ENCODE data around the gene PMS1. TPM values are rescaled to one million over a fixed set of nuclear protein-coding genes. Genes with fewer than 3 reads are reported as not detected.
A peak's percentile ranks its signal among the peaks of the same experiment; 100 is the strongest.
"Not testable (repeated sequence)": the region's sequence is repeated elsewhere in the genome, so short reads cannot be mapped to it uniquely, and the experiment has no call there.

PMS1 gene
- total RNA-seq, 1 experiment from 2014 or later = 17.5 TPM

- DNase-seq (ENCODE audit: low read depth) = no peak
Observed at GRCh38 chr2:189865826-189866225, 81.6 kb downstream of the PMS1 start.

GRCh38 chr2:189866296-189866695, 82.0 kb downstream of the PMS1 start:
- no peak for DNase-seq (ENCODE audit: low read depth)

GRCh38 chr2:189868896-189869295, 84.6 kb downstream of the PMS1 start:
- DNase-seq (ENCODE audit: low read depth) = no peak

- DNase-seq (ENCODE audit: low read depth) = no peak
Observed at GRCh38 chr2:189870381-189871085, 86.3 kb downstream of the PMS1 start.

- no peak for DNase-seq (ENCODE audit: low read depth)
Observed at GRCh38 chr2:189873696-189874095, 89.4 kb downstream of the PMS1 start.

GRCh38 chr2:189874586-189875320, 90.5 kb downstream of the PMS1 start:
- DNase-seq (ENCODE audit: low read depth) = peak; percentile 22

- DNase-seq (ENCODE audit: low read depth) = no peak
Observed at GRCh38 chr2:189876271-189876670, 92.0 kb downstream of the PMS1 start.

GRCh38 chr2:189879716-189880081, 95.4 kb downstream of the PMS1 start:
- DNase-seq (ENCODE audit: low read depth) = no peak

- DNase-seq (ENCODE audit: low read depth) = no peak
Observed at GRCh38 chr2:189880429-189880828, 96.2 kb downstream of the PMS1 start.

- DNase-seq (ENCODE audit: low read depth) = no peak
Observed at GRCh38 chr2:189880832-189881492, 96.7 kb downstream of the PMS1 start.

GRCh38 chr2:189885368-189885767, 101.1 kb downstream of the PMS1 start:
- no peak for DNase-seq (ENCODE audit: low read depth)

GRCh38 chr2:189892546-189893294, 108.5 kb downstream of the PMS1 start:
- not testable (repeated sequence) for DNase-seq (ENCODE audit: low read depth)

GRCh38 chr2:189896809-189897208, 112.6 kb downstream of the PMS1 start:
- DNase-seq (ENCODE audit: low read depth) = no peak

GRCh38 chr2:189899101-189899500, 114.9 kb downstream of the PMS1 start:
- DNase-seq (ENCODE audit: low read depth) = no peak

GRCh38 chr2:189900726-189901125, 116.5 kb downstream of the PMS1 start:
- DNase-seq (ENCODE audit: low read depth) = no peak

- no peak for DNase-seq (ENCODE audit: low read depth)
Observed at GRCh38 chr2:189901664-189902063, 117.4 kb downstream of the PMS1 start.

GRCh38 chr2:189913821-189914220, 129.6 kb downstream of the PMS1 start:
- DNase-seq (ENCODE audit: low read depth) = no peak

- DNase-seq (ENCODE audit: low read depth) = no peak
Observed at GRCh38 chr2:189916651-189917050, 132.4 kb downstream of the PMS1 start.

Measured in M059J (cell line).